Measurements from ENCODE around the gene GRAMD4. TPM values are rescaled to one million over a fixed set of nuclear protein-coding genes. Genes with fewer than 3 reads are reported as not detected.

The GRAMD4 gene
- total RNA-seq, 1 experiment from 2014 or later, result 38.2 TPM

DNA sequence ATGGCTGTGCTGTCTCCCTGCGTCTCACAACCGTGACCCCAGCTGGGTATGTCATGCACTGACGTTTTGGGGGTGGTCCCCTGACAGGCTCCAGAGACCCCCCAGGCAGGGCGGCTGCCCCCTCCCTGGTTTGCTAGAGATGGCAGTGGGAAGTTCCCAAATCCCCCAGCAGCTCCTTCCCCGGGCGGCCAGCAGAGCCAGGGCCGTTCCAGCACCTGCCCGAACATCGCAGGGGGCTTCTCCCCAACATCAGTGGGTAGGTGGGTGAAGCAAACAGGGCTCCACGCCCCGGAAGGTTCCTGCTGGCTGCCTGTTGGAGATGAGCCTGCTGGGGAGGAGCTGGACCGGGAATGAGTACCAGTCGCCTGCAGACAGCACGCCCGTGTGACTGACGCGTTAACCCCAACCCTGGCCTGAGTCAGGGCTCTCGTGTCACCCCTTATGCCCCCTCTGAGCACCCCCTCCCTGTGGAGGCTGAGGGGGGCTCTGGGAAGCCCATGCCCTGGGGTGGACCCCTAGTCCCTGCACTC lies 45.6 kb downstream of the GRAMD4 start:
- peaks cover 25% of the 10 kb centered on the region for H4K20me1 ChIP-seq (ENCODE audit: insufficient read depth)
- TF ChIP-seq, protein P1, sequence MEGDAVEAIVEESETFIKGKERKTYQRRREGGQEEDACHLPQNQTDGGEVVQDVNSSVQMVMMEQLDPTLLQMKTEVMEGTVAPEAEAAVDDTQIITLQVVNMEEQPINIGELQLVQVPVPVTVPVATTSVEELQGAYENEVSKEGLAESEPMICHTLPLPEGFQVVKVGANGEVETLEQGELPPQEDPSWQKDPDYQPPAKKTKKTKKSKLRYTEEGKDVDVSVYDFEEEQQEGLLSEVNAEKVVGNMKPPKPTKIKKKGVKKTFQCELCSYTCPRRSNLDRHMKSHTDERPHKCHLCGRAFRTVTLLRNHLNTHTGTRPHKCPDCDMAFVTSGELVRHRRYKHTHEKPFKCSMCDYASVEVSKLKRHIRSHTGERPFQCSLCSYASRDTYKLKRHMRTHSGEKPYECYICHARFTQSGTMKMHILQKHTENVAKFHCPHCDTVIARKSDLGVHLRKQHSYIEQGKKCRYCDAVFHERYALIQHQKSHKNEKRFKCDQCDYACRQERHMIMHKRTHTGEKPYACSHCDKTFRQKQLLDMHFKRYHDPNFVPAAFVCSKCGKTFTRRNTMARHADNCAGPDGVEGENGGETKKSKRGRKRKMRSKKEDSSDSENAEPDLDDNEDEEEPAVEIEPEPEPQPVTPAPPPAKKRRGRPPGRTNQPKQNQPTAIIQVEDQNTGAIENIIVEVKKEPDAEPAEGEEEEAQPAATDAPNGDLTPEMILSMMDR (conservative IDR thresholded peaks at IDR 0.05), result no peak
- no peak overlapping the region for H3K4me3 ChIP-seq
- ChIA-PET CTCF (no interaction called here), POLR2A (ENCODE audit: unreplicated experiment) (no interaction called here)
- peaks cover 16% of the 10 kb centered on the region for H3K36me3 ChIP-seq (ENCODE audit: low read depth)
- intact Hi-C loops (cut with micrococcal nuclease; ENCODE audit: unreplicated experiment), result loop anchor here (10.0 kb wide), 1 partner anchor 101 kb away; no protein-coding TSS in a partner anchor
- H3K4me1 ChIP-seq (replicated peaks; ENCODE audit: insufficient read depth), result no peaks in the 10 kb centered on the region
- H3K9me3 ChIP-seq (ENCODE audit: insufficient read depth, low read depth), result no peaks in the 10 kb centered on the region
- no peaks in the 10 kb centered on the region for H3K27me3 ChIP-seq (ENCODE audit: insufficient read depth, low read depth)
- H3F3A ChIP-seq (ENCODE audit: insufficient read depth, low read depth), result peaks cover 5% of the 10 kb centered on the region; the same call in 1 of the 2 replicates
- BruUV-seq (replicated peaks), result no TSS peak
- H3K9me2 ChIP-seq (ENCODE audit: insufficient read depth), result no peaks in the 10 kb centered on the region
- H3K27ac ChIP-seq, result no peak overlapping the region
- no peaks in the 10 kb centered on the region for H3K79me2 ChIP-seq (ENCODE audit: low read depth)
- no peak overlapping the region for H3K4me2 ChIP-seq
- no peak overlapping the region for H2AFZ ChIP-seq
- no peak for DNase-seq

DNA sequence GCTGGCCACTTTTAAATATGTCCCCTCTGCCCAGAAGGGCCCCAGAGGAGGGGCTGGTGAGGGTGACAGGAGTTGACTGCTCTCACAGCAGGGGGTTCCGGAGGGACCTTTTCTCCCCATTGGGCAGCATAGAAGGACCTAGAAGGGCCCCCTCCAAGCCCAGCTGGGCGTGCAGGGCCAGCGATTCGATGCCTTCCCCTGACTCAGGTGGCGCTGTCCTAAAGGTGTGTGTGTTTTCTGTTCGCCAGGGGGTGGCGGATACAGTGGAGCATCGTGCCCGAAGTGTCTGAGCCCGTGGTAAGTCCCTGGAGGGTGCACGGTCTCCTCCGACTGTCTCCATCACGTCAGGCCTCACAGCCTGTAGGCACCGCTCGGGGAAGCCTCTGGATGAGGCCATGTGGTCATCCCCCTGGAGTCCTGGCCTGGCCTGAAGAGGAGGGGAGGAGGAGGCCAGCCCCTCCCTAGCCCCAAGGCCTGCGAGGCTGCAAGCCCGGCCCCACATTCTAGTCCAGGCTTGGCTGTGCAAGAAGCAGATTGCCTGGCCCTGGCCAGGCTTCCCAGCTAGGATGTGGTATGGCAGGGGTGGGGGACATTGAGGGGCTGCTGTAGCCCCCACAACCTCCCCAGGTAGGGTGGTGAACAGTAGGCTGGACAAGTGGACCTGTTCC lies 46.5 kb downstream of the GRAMD4 start:
- Histone ChIP-seq H3K9me3 (ENCODE audit: insufficient read depth, low read depth) (no peaks in the 10 kb centered on the region), H3K4me1 (replicated peaks; ENCODE audit: insufficient read depth) (no peaks in the 10 kb centered on the region), H3K27ac (no peak overlapping the region), H3K36me3 (ENCODE audit: low read depth) (peaks cover 16% of the 10 kb centered on the region), H3F3A (ENCODE audit: insufficient read depth, low read depth) (peaks cover 4% of the 10 kb centered on the region; the same call in 1 of the 2 replicates), H3K9me2 (ENCODE audit: insufficient read depth) (no peaks in the 10 kb centered on the region), H3K4me3 (no peak overlapping the region), H3K4me2 (no peak overlapping the region), H2AFZ (no peak overlapping the region), H3K27me3 (ENCODE audit: insufficient read depth, low read depth) (no peaks in the 10 kb centered on the region), H4K20me1 (ENCODE audit: insufficient read depth) (peaks cover 24% of the 10 kb centered on the region), H3K79me2 (ENCODE audit: low read depth) (no peaks in the 10 kb centered on the region)
- intact Hi-C loops (cut with micrococcal nuclease; ENCODE audit: unreplicated experiment), result loop anchor here (10.0 kb wide), 1 partner anchor 102 kb away; no protein-coding TSS in a partner anchor
- BruUV-seq (replicated peaks), result no TSS peak
- no peak for TF ChIP-seq EZH2 (IDR thresholded peaks at IDR 0.05; ENCODE audit: low read depth)
- TF ChIP-seq, protein P1 (conservative IDR thresholded peaks at IDR 0.05), result no peak
- CTCF ChIA-PET, result no interaction called here
- DNase-seq, result no peak
- POLR2A ChIA-PET (ENCODE audit: unreplicated experiment), result no interaction called here

- H3K27me3 ChIP-seq (ENCODE audit: insufficient read depth, low read depth), result no peaks in the 10 kb centered on the region
- no peak overlapping the region for H3K27ac ChIP-seq
- intact Hi-C loops (cut with micrococcal nuclease; ENCODE audit: unreplicated experiment), result loop anchor here (10.0 kb wide), 1 partner anchor 102 kb away; no protein-coding TSS in a partner anchor
- H3K36me3 ChIP-seq (ENCODE audit: low read depth), result peaks cover 16% of the 10 kb centered on the region
- BruUV-seq (replicated peaks), result no TSS peak
- H2AFZ ChIP-seq, result no peak overlapping the region
- no peaks in the 10 kb centered on the region for H3K9me2 ChIP-seq (ENCODE audit: insufficient read depth)
- no peaks in the 10 kb centered on the region for H3K4me1 ChIP-seq (replicated peaks; ENCODE audit: insufficient read depth)
- ChIA-PET POLR2A (ENCODE audit: unreplicated experiment) (no interaction called here), CTCF (no interaction called here)
- H3K4me3 ChIP-seq, result no peak overlapping the region
- H3F3A ChIP-seq (ENCODE audit: insufficient read depth, low read depth), result peaks cover 4% of the 10 kb centered on the region; the same call in 1 of the 2 replicates
- TF ChIP-seq EZH2 (IDR thresholded peaks at IDR 0.05; ENCODE audit: low read depth), result no peak
- TF ChIP-seq, protein P1 (conservative IDR thresholded peaks at IDR 0.05), result no peak
- H4K20me1 ChIP-seq (ENCODE audit: insufficient read depth), result peaks cover 19% of the 10 kb centered on the region
- H3K79me2 ChIP-seq (ENCODE audit: low read depth), result no peaks in the 10 kb centered on the region
- H3K9me3 ChIP-seq (ENCODE audit: insufficient read depth, low read depth), result no peaks in the 10 kb centered on the region
- H3K4me2 ChIP-seq, result no peak overlapping the region
- DNase-seq, result no peak
These were observed 47.0 kb downstream of the GRAMD4 start for GRCh38 chr22:46667245-46667623.
